HEK293T (cell line): ENCODE data around the gene UNC93B1.
A peak's percentile ranks its signal among the peaks of the same experiment; 100 is the strongest.

Source experiments
- CTCF ChIA-PET: fragments of 350-600 bp; formaldehyde crosslinking; extraction: SDS; loops from one replicate; lab custom pipeline; 2021; ENCODE audit warnings: antibody characterized with exemption, inconsistent platforms; lab: Yijun Ruan, JAX
- POLR2A ChIA-PET: fragments of 350-600 bp; formaldehyde crosslinking; extraction: SDS; loops from one replicate; lab custom pipeline; 2020; ENCODE audit warnings: antibody characterized with exemption, inconsistent platforms; lab: Yijun Ruan, JAX
- DNase-seq: peaks from one replicate; pipeline ENCODE4 v3.0.0; 2012; ENCODE audit warnings: mixed read lengths; ENCODE audit errors: extremely low spot score
- ARNT ChIP-seq: fragments of 450-650 bp; IDR thresholded peaks from 2 replicates; pipeline ENCODE4 v1.6.1; 2017; ENCODE audit warnings: mild to moderate bottlenecking
- BHLHE40 ChIP-seq: fragments of 450-650 bp; IDR thresholded peaks from 2 replicates; pipeline ENCODE4 v1.6.1; 2016; ENCODE audit warnings: mild to moderate bottlenecking, moderate library complexity, borderline replicate concordance
- CTBP1 ChIP-seq: fragments of 450-650 bp; IDR thresholded peaks from 2 replicates; pipeline ENCODE4 v1.6.1; 2016; ENCODE audit warnings: borderline replicate concordance
- ELF4 ChIP-seq: fragments of 450-650 bp; IDR thresholded peaks from 2 replicates; pipeline ENCODE4 v1.6.1; 2017; ENCODE audit warnings: antibody characterized with exemption
- FOXA1 ChIP-seq: fragments of 450-650 bp; IDR thresholded peaks from 2 replicates; pipeline ENCODE4 v1.6.1; 2016; ENCODE audit warnings: mild to moderate bottlenecking
- FOXK2 ChIP-seq: fragments of 450-650 bp; IDR thresholded peaks from 2 replicates; pipeline ENCODE4 v1.6.1; 2016; ENCODE audit warnings: mild to moderate bottlenecking
- FOXM1 ChIP-seq: fragments of 450-650 bp; IDR thresholded peaks from 2 replicates; pipeline ENCODE4 v1.6.1; 2017; ENCODE audit warnings: mild to moderate bottlenecking, borderline replicate concordance
- HDGF ChIP-seq: fragments of 450-650 bp; IDR thresholded peaks from 2 replicates; pipeline ENCODE4 v1.6.1; 2017; ENCODE audit warnings: antibody characterized with exemption, borderline replicate concordance
- L3MBTL2 ChIP-seq: fragments of 450-650 bp; conservative IDR thresholded peaks from 2 replicates; pipeline ENCODE4 v1.6.1; 2016; ENCODE audit warnings: mild to moderate bottlenecking
- LEF1 ChIP-seq: fragments of 450-650 bp; IDR thresholded peaks from 2 replicates; pipeline ENCODE4 v1.6.1; 2017; ENCODE audit warnings: mild to moderate bottlenecking, borderline replicate concordance
- SP1 ChIP-seq: fragments of 450-650 bp; IDR thresholded peaks from 2 replicates; pipeline ENCODE4 v1.6.1; 2017
- SUZ12 ChIP-seq: fragments of 450-650 bp; IDR thresholded peaks from 2 replicates; pipeline ENCODE4 v1.6.1; 2016; ENCODE audit warnings: mild to moderate bottlenecking
- TARDBP ChIP-seq: fragments of 450-650 bp; IDR thresholded peaks from 2 replicates; pipeline ENCODE4 v1.6.1; 2016
- ZNF384 ChIP-seq: fragments of 450-650 bp; IDR thresholded peaks from 2 replicates; pipeline ENCODE4 v1.6.1; 2016
- TF ChIP-seq, protein P1 (sequence below): fragments of 450-650 bp; IDR thresholded peaks from 2 replicates; pipeline ENCODE4 v1.6.1; 2016

The UNC93B1 gene

DNA sequence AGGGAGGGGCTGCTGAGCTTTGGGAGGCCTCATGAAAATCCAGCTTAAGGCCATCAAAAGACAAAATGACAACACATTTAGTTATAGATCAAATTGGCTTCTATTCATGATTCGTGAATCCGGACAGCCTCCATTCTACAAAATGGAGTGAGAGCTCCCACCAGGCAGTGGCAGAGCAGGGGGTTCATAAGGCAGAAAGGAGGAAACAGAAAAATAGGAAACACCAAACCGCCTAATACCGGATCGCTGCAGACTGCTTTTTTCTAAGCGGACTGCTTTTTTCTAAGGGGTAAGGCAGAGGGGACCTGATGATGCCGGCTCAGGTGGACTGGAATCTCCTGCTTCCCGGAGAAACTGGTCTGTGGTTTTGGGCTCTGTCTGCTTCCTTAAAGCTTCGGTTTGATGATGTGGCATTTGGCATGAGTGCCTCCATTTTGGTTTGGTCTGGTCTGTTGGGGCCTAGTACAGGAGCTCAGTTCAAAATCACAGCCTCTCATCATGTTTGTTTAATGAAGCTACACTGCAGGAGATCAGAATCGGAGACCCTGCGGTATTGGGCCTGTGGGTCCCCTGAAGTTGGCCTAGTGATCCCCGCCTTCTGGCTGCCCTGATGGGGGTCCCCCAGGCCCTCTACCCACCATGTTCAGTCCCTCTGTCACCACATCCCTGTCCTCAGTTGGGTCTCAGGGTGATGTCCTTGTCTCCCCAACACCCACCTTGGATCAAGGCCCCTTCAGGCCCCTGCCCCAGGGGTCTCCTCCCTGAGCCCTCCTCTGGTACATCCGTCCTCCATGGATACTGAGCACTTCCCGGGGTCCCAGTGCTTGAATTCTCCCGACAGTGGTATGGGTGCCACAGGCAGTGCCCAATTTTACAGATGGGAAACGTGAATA lies 7.4 kb upstream of the UNC93B1 start:
- TF ChIP-seq, protein P1, sequence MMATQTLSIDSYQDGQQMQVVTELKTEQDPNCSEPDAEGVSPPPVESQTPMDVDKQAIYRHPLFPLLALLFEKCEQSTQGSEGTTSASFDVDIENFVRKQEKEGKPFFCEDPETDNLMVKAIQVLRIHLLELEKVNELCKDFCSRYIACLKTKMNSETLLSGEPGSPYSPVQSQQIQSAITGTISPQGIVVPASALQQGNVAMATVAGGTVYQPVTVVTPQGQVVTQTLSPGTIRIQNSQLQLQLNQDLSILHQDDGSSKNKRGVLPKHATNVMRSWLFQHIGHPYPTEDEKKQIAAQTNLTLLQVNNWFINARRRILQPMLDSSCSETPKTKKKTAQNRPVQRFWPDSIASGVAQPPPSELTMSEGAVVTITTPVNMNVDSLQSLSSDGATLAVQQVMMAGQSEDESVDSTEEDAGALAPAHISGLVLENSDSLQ: no peak
- TF ChIP-seq SUZ12 (no peak), BHLHE40 (no peak), SP1 (no peak), ZNF384 (no peak), ARNT (no peak), HDGF (no peak), FOXM1 (no peak), ELF4 (no peak), TARDBP (no peak)
- POLR2A ChIA-PET: interaction anchor here (0.9 to 1.3 kb wide), 2 partner anchors 8 to 12 kb away, joined by 3 to 6 read pairs; no protein-coding TSS in a partner anchor
- CTCF ChIA-PET: interaction anchor here (0.6 kb wide), 1 partner anchor 8 kb away, joined by 3 read pairs; no protein-coding TSS in a partner anchor
- DNase-seq: no peak

DNA sequence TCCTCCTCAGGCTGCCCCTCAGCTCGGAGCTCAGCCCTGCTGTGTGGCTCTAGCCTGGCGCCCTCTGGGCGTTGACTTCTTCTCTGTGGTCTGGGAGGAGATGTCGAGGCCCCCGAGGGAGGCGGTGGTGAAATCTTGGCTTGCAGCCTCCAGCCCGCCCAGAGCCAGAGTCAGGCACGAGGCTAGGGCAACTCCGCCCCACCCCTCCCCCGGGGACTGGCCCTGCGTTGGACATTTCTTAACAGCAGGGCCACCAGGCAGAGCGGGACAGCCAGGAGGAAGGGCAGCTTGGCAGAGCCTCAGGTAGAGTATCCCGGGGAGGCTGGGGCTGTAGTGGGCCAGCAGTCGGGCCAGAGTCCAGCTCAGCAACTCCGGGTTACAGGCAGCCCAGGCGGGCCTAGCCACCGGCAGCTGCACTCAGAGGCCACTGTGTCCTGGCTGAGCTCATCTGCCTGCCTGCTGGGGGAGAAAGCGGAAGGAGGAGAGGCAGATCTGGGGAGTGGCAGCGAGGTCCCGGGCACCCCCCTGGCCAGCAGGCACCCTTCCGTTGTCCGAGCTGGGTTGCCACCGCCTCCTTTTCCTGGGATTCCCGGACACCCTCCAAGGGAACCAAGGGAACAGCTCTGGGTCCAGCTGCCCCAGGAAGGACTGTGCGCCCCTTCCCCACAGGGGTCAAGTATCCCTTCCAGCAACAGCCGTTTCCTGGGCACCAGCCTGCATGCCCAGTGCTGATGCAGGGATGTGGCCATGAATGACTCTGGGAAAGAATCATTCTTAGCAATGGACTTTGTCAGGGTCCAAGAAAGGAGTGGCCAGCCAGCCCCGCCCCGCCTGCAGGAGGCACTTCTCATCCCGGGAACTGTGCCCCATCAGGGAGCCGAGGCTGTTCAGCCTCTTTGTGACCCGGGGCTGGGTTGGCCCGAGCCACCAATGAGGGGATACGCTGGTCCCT lies 6.5 kb upstream of the UNC93B1 start, which contains the start of gene ALDH3B1:
ALDH3B1 (plus strand) TSS at position 238 of the 952 bp plus-strand sequence. CDS start 4,971 bp downstream, outside the sequence.
- ChIA-PET CTCF (no interaction called here), POLR2A (interaction anchor here (0.9 to 1.5 kb wide), 5 partner anchors 9 to 56 kb away, joined by 3 to 6 read pairs (median 3); partner anchors contain the start of gene NDUFS8)
- no peak for TF ChIP-seq TARDBP
- TF ChIP-seq SP1: no peak
- TF ChIP-seq L3MBTL2: peak; percentile 64
- peak; percentile 44 for DNase-seq

DNA sequence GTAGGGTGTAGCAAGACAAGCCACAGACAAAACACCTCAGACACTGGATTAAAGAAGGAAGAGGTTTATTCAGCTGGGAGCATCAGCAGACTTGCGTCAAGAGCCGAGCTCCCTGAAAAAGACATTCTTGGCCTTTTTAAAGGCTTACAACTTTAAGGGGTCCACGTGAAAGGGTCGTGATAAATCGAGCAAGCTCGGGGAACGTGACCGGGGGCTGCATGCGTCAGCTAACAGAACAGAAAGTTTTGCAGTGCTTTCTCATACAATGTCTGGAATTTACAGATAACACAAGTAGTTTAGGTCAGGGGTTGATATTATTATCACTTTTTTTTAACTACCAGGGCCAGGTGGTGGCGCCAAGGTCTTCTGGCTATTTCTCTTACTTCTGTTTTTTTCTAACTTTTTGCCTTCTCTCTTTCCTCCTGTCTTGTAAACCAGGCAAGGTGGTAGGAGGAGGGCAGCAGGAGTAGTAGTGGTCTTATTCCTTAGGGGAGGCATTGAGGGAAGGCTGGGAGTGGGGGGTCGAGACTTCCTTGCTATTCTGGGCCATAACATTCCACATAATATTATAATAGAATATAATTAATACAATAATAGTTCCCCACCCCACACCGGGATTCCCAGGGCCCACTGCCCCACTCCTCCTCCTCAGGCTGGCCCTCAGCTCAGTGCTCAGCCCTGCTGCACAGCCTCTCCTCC lies 5.6 kb upstream of the UNC93B1 start:
- TF ChIP-seq BHLHE40 (no peak), SUZ12 (no peak), LEF1 (no peak), HDGF (no peak), CTBP1 (no peak), ARNT (no peak), SP1 (no peak), FOXA1 (no peak)
- TF ChIP-seq, protein P1: no peak
- ChIA-PET CTCF (no interaction called here), POLR2A (interaction anchor here (0.9 to 1.5 kb wide), 3 partner anchors 10 to 55 kb away, joined by 3 to 5 read pairs (median 3); partner anchors contain the start of gene NDUFS8)
- DNase-seq: no peak

DNA sequence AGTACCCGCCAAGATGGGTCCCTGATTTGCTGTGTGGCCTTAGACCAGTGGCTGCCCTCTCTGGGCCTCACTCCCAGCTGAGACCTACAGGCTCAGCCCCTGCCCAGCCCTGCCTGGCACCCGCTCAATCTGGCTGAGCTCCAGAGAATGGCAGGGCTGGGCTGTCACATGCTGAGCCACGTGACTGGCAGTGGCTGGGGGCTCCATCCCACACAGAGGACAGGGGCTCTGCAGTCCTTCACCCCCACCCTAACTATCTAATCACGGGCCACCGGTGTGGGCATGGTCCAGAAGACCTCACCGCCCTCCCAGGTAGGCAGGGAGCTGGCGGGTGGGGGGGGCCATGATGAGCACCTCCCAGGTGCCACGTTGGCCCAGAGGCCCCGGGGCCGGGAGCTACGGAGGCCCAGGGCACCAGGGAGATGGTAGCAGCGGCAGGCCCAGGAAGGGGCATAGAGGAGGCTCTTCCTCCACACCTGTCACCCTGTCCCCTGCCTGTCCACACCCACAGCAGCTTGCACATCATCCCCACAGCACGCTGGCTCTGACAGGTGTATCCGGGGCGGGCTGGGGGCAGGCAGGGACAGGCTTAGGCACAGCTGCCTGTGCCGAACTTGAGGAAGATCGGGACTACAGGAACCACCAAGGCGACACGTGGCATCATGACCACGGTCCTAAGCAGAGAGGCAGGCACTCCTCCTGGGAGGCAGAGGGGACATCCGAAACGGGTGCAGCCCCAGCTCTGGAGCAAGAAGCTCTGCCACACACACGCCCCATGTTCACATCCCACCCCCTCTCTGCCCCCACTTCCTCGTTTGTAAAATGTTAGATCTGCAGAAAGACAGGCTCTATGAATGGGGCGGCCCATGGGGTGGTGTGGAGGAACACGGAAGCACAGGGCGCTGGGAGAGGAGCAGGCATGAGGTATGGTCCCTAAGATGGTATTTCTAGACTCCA lies 4.8 kb upstream of the UNC93B1 start:
- ChIA-PET POLR2A (interaction anchor here (1.0 kb wide), 1 partner anchor 10 kb away, joined by 3 read pairs; no protein-coding TSS in a partner anchor), CTCF (no interaction called here)
- no peak for TF ChIP-seq ARNT
- TF ChIP-seq ELF4: no peak
- no peak for TF ChIP-seq FOXK2
- no peak for TF ChIP-seq TARDBP
- TF ChIP-seq SUZ12: no peak
- DNase-seq: no peak

DNA sequence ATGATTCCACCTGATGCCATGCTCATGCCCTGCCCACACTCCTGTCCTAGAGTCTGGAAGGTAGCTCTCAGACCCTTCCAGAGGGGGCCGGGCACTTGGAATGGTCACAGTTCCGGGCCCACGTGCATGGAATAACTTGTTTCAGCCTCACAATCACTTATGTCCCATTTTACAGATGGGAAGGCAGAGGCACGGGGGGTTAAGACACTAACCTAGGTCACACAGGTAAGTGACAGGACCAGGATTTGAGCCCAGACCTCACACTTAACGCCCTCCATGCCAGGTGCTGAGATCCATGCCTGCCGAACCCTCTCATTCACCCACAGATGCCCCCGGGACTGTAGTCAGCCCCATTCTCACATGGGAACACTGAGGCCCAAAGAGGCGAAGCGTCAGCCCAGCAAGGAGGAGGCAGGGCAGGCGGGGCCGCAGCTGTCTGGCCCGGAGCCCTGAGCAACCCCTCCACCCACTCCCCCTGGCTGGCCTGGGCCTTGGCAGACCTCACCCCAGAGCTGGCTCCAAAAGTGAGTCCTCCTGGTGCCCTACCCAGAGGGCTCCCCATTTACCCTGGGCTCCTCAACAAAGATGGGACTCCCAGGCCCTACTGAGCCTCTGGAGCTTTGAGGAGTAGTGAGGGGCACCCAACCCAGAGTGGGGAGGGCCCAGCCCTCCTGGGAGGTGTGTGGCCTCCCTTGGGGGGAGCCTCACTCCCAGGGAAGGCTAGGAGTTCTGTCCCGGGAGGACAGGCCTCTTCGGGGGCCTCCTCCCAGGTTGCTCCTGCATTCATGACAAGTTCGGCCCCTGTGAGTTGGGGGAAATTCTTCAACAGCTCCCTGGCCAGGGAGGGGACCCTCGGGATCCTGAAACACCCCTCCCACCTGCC lies 3.8 kb upstream of the UNC93B1 start:
- no peak for TF ChIP-seq HDGF
- TF ChIP-seq ELF4: no peak
- TF ChIP-seq L3MBTL2: no peak
- no peak for TF ChIP-seq CTBP1
- no peak for TF ChIP-seq LEF1
- no peak for TF ChIP-seq SUZ12
- TF ChIP-seq FOXM1: no peak
- TF ChIP-seq TARDBP: no peak
- TF ChIP-seq, protein P1: no peak
- CTCF ChIA-PET: no interaction called here
- DNase-seq: no peak
- POLR2A ChIA-PET: no interaction called here
